ENCODE results near the gene DSCAM. TPM values are rescaled to one million over a fixed set of nuclear protein-coding genes. Genes with fewer than 3 reads are reported as not detected.

DSCAM gene
- polyA plus RNA-seq, 3 donors: not detected

- H3K27ac ChIP-seq (ENCODE audit: low read depth in 1 of 2, low read length in 2 of 2): no peak overlapping the region
- no peak overlapping the region for H3K9ac ChIP-seq (ENCODE audit: insufficient read depth, low read length, poor library complexity, severe bottlenecking)
- Mint-ChIP-seq H3K36me3 (no peaks in the 10 kb centered on the region), H3K9me3 (peaks cover 8 to 29% (median 20%) of the 10 kb centered on the region in 7 donors), H3K27me3 (ENCODE audit: low read depth in 3 of 3) (peaks cover 0 to 1% (median 1%) of the 10 kb centered on the region in 3 donors), H3K4me3 (no peak overlapping the region), H3K4me1 (no peaks in the 10 kb centered on the region), H3K27ac (no peak overlapping the region)
- H3K4me1 ChIP-seq (ENCODE audit: control insufficient read depth in 1 of 2, insufficient read depth in 2 of 2, low read length in 2 of 2): no peaks in the 10 kb centered on the region
- H3K4me2 ChIP-seq (replicated peaks; ENCODE audit: extremely low read depth, low read length, poor library complexity, severe bottlenecking): no peak overlapping the region
- intact Hi-C loops (cut with micrococcal nuclease): no loop called here
- H4K20me1 ChIP-seq (ENCODE audit: insufficient read depth, low read length): no peaks in the 10 kb centered on the region
- H3K36me3 ChIP-seq (replicated peaks in 1 of 2; ENCODE audit: control insufficient read depth in 1 of 2, insufficient read depth in 2 of 2, low read length in 2 of 2): no peaks in the 10 kb centered on the region
- H3K4me3 ChIP-seq (replicated peaks in 1 of 3; ENCODE audit: low read depth in 2 of 3, low read length in 3 of 3): no peak overlapping the region
- no peaks in the 10 kb centered on the region for H3K27me3 ChIP-seq (ENCODE audit: control insufficient read depth in 2 of 2, insufficient read depth in 2 of 2, low read length in 2 of 2)
- TF ChIP-seq, protein P1, sequence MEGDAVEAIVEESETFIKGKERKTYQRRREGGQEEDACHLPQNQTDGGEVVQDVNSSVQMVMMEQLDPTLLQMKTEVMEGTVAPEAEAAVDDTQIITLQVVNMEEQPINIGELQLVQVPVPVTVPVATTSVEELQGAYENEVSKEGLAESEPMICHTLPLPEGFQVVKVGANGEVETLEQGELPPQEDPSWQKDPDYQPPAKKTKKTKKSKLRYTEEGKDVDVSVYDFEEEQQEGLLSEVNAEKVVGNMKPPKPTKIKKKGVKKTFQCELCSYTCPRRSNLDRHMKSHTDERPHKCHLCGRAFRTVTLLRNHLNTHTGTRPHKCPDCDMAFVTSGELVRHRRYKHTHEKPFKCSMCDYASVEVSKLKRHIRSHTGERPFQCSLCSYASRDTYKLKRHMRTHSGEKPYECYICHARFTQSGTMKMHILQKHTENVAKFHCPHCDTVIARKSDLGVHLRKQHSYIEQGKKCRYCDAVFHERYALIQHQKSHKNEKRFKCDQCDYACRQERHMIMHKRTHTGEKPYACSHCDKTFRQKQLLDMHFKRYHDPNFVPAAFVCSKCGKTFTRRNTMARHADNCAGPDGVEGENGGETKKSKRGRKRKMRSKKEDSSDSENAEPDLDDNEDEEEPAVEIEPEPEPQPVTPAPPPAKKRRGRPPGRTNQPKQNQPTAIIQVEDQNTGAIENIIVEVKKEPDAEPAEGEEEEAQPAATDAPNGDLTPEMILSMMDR (IDR thresholded peaks at IDR 0.05): no peak
- WGBS (ENCODE audit: insufficient coverage): no CpG with 5 or more reads among the region's 1 CpG
- H3K9me3 ChIP-seq (replicated peaks in 1 of 2; ENCODE audit: control insufficient read depth in 1 of 2, insufficient read depth in 1 of 2, low read length in 2 of 2): peaks cover 26 to 30% of the 10 kb centered on the region in 2 donors
- H3K79me2 ChIP-seq (ENCODE audit: insufficient read depth, low read length): no peaks in the 10 kb centered on the region
- no peak overlapping the region for H2AFZ ChIP-seq (ENCODE audit: insufficient read depth, low read depth, low read length, poor library complexity, severe bottlenecking)
- no peak for DNase-seq
Measured at GRCh38 chr21:39965026-39965425, 881.9 kb downstream of the DSCAM start.

DNA sequence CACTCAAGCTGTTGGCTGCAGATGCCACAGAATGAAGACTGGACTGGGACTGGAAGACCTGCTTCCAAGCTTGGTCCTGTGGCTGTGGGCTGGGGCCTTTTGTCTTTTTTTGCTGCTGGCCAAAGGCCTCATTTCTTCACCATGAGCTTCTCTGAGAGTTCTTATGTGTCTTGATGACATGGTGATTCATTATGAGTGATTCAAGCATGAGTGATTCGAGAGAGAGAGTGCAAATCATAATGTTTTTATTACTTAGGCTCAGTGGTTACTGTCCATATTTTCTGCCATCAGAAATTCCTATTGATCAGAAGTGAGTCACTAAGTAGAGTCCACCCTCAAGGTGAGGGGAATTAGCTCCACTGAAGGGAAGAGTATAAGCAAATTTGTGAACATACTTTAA is 885.7 kb downstream of the DSCAM start:
- H2AFZ ChIP-seq (ENCODE audit: insufficient read depth, low read depth, low read length, poor library complexity, severe bottlenecking): no peak overlapping the region
- no peak overlapping the region for H3K27ac Mint-ChIP-seq
- no peaks in the 10 kb centered on the region for H4K20me1 ChIP-seq (ENCODE audit: insufficient read depth, low read length)
- DNase-seq: no peak
- H3K79me2 ChIP-seq (ENCODE audit: insufficient read depth, low read length): no peaks in the 10 kb centered on the region
- peaks cover 14 to 31% of the 10 kb centered on the region in 2 donors for H3K9me3 ChIP-seq (replicated peaks in 1 of 2; ENCODE audit: control insufficient read depth in 1 of 2, insufficient read depth in 1 of 2, low read length in 2 of 2)
- H3K9ac ChIP-seq (ENCODE audit: insufficient read depth, low read length, poor library complexity, severe bottlenecking): no peak overlapping the region
- H3K27me3 Mint-ChIP-seq (ENCODE audit: low read depth in 3 of 3): peaks cover 0 to 1% (median 0%) of the 10 kb centered on the region in 3 donors
- H3K4me2 ChIP-seq (replicated peaks; ENCODE audit: extremely low read depth, low read length, poor library complexity, severe bottlenecking): no peak overlapping the region
- no peaks in the 10 kb centered on the region for H3K36me3 Mint-ChIP-seq
- no peak overlapping the region for H3K4me3 ChIP-seq (replicated peaks in 1 of 3; ENCODE audit: low read depth in 2 of 3, low read length in 3 of 3)
- TF ChIP-seq, protein P1 (IDR thresholded peaks at IDR 0.05): no peak
- no peaks in the 10 kb centered on the region for H3K36me3 ChIP-seq (replicated peaks in 1 of 2; ENCODE audit: control insufficient read depth in 1 of 2, insufficient read depth in 2 of 2, low read length in 2 of 2)
- no peak overlapping the region for H3K4me3 Mint-ChIP-seq
- H3K4me1 Mint-ChIP-seq: no peaks in the 10 kb centered on the region
- intact Hi-C loops (cut with micrococcal nuclease): no loop called here
- no CpG with 5 or more reads among the region's 1 CpG for WGBS (ENCODE audit: insufficient coverage)
- H3K27me3 ChIP-seq (ENCODE audit: control insufficient read depth in 2 of 2, insufficient read depth in 2 of 2, low read length in 2 of 2): no peaks in the 10 kb centered on the region
- H3K27ac ChIP-seq (ENCODE audit: low read depth in 1 of 2, low read length in 2 of 2): no peak overlapping the region
- H3K9me3 Mint-ChIP-seq: peaks cover 7 to 24% (median 18%) of the 10 kb centered on the region in 7 donors
- no peaks in the 10 kb centered on the region for H3K4me1 ChIP-seq (ENCODE audit: control insufficient read depth in 1 of 2, insufficient read depth in 2 of 2, low read length in 2 of 2)

Small RNA genes within 50 kb of the gene (small RNA-seq; reads per million reads assigned to genes)
- gene MIR4760 (ENCODE audit: insufficient read length, low read depth): not detected
- not detected for gene RF00432 (ENCODE audit: insufficient read length, low read depth)
